ENCODE measurements around the gene AKAP11.

AKAP11 gene

GRCh38 chr13:42345367-42345766, 73.4 kb downstream of the AKAP11 start:
- no peak for DNase-seq

DNA sequence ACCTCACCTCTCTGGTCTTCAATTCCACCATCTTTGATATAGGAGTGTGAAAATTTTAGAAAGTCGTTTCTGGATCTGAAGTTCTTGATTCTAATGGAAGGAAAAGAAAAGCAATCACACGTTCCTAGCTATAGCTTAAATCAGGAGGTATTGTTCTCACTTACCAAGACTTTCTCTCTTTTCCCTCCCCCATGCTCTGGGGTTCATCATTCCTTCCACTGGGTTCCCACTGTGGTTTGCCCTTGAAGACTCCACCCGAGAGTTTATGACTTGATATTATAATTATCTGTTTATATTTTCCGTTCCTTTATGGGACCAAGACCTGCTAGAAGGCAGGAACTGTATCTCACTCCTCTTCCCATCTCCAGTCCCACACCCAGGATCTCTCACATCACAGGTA, 76.6 kb downstream of the AKAP11 start:
- no peak for DNase-seq

GRCh38 chr13:42350141-42350540, 78.2 kb downstream of the AKAP11 start:
- DNase-seq: no peak

DNA sequence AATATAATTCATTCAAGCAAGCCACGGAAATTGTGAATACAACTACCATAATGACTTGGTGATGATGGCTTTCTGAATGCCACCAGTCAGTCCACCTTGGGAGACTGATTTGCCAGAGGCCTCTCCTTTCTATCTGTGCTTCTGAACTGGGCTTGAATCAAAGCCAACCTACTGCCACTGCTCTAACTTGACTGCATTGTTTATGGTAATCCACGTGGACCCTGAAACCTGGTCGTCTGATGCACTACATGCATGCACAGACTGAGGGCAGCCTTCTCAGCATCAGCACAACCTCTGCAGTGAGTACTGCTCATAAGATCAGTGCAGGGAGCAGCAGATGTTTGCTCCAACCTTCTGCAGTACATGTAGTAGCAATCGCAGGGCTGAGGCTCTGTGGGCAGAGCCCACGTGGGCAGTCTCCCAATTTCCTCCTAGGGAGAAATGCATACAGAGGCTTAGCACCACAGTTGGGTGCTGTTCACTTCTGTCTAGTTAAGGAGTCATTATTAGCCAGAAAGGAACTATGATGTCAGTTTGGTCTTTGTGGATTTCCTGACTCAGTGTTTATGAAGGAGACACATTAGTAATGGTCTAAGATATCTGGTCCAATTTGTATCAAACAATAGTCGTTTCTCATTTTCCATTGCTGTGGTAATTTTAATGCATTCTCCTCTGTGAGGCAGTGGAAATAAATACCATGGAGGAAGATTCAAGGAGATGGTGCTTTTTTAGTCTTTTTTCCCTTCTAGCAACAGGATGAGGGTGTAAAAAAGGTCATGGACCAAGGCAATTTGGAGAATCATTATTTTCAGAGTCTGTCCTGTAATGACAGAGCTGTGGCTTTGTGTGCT, 82.5 kb downstream of the AKAP11 start:
- no peak for DNase-seq

DNA sequence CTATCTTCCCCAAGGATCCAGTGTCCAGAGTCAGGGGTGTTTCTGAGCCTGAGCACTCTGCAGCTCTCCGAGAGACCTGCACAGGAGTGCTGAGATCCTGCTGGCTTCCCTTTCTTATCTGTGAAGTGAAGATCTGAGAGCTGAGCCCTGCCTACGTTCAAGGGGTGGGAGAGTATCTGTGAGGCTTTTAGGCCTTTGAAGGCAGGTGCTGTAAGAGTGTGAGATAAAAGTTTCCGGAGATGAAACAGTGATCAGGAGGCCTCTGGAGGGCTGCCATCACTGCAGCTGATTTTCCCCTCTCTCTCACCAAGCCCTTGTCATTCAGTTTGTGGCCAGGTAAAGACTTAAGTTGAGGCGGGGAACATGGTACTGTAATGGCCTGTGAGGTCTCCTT, 83.1 kb downstream of the AKAP11 start:
- DNase-seq: no peak

DNA sequence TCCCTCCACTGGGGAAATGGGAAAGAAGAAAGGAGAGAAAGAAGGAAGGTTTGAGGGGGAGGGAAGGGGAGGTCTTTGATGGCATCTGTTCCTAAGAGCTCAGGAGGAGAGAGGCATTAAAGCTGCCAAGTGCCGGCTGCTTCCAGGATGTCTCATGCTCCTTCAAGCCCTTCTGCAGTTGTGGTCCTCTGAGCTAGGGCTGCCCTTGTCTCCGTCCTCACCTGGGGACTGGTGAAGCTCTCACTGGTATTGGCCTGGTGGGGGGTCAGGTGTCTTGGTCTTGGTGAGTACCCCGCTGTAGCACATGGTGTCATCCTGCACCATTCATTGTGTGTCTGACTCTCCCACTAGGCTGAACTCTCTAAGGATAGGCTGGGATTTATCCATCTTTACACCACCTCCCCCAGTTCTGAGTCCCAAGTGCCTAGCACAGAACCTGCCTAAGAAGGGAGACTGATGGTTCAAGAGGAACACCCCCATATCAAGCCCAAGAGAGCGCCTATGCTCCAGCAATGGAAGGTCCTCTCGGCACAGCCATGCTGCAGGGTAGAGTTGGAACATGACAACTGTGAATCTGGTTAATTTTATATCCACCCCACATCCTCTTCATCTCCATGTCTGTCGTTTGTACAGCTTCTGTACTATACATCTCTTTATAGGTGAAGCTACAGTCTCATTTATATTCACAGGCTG, 83.7 kb downstream of the AKAP11 start:
- no peak for DNase-seq

DNA sequence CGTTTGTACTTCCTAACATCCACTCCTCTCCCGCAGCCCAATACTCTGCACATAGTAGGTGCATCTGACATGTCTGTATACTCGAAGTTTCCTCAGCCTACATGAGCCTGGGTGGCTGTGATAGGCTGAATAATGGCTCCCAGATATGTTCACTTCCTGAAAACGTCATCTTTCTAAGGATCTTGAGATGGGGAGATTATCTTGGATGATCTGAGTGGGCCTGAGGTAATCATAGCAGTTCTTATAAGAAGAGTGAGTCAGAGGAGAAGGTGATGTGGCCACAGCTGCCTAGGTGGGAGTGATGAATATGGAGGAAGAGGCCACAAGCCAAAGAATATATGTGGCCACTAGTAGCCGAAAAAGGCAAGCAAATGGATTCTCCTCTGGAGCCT, 84.2 kb downstream of the AKAP11 start:
- DNase-seq: no peak

DNA sequence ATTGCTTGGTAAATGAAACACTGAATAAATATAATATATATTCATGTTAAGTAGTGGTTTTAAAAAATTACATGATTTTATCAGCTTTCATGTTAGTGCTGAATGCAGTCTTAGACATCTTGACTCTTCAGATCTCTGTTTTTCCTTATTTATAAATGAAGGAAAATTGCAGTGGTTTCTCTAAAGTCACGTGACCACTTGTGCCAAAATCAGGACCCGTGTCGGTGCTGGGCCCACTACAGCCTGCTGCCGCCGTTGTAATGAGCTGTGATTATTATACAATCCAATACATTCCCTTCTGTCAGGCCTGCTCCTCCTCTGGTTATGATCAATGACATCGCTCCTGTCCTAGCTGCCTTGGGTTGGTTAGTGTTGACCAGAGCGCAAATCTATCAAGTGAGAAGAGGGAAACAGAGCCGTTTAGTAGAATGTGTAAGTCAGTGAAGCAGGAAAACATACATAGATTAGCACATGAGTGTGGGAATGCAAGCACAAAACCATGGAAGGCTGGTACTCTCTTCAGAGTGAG, 88.2 kb downstream of the AKAP11 start:
- DNase-seq: no peak

DNA sequence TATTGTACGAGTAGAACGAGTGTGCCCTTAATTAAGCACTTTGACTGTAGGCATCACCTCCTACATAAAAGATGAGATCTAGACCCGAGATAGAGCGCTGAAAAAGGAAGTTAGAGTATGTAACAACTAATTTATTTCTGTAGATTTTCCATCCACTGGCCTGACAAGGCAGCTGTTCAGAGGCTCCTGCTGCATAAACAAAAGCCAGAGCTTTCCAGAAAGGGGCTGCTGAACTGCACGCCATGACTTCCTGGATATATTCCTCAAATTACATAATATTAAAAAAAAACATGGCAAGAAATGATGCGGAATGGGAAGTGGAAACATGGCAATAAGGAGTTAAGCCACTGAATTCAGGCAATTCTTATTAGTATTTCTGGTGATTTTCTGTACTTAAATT, 89.7 kb downstream of the AKAP11 start:
- DNase-seq: no peak

- no peak for DNase-seq
These were observed 92.1 kb downstream of the AKAP11 start for GRCh38 chr13:42363941-42364612.

DNA sequence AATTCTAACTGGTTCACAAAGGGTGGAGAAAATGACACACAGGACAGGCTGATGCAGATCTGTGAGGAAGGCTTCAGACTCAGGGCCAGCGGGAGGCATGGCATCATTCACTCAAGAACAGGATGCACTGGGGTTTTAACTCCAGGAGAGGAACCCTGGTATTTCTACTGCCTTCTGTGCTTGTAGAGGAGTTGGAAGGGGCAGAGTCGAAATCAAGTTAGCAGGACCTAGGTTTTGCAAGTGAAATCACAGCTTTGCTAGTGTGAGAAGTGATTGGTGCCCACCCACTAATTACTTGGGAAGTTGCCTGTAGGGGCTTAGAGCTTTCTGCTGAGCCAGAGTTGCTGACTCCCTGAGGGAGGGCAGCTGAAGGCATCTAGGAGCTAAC, 92.7 kb downstream of the AKAP11 start:
- no peak for DNase-seq

- DNase-seq: peak; percentile 82
These were observed 95.9 kb downstream of the AKAP11 start for GRCh38 chr13:42367831-42368230.

DNA sequence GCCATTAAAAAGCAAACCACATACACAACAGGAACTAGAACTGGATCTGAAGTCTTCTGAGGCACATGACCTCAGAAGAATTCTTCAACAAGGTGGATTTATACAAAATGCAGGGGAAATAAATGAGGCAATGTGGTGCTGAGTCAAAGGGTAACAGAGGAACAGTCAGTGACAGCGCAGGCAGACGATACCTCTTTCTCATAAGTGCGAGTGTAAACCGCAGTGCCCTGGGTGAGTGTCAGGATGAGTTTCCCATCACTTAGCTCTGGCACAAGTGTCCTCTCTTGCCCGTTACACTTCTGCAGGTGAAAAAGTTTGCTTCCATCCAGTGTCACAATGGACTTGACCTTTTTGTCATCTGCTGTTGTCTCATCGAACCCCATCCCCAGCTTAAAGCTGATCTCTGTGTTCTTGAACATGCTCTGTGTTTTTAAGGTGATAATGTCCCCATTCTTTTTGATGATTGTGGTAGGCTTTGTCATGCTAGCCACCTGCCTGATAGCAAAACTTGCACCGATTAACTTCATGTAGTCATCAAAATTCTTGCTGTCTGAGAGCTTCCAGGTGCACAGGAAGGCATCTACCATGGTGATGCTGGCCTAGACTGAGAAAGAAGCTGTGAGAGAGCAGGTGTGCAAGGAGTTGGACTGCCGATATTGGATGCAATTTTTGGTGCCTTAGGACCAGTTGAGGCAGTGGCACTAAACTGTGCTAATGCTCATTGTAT, 97.3 kb downstream of the AKAP11 start:
- DNase-seq: no peak

- peak; percentile 15 for DNase-seq
These were observed 98.3 kb downstream of the AKAP11 start for GRCh38 chr13:42370229-42370628.

All from OCI-M1 (cell line).